ENCODE measurements around the gene ZNF20. TPM values are rescaled to one million over a fixed set of nuclear protein-coding genes. Genes with fewer than 3 reads are reported as not detected.

ZNF20 gene
- polyA plus RNA-seq, 1 donor (not counting 4 experiments of a cell fraction or from before 2014, with no cell fraction given) = 2.4 TPM

GRCh38 chr19:12092065-12092867 lies 47.9 kb downstream of the ZNF20 start:
- DNase-seq (ENCODE audit: low read depth, low spot score) (peak; percentile 4), FAIRE-seq (no peak)
- peak overlapping the region; percentile 77 for H3K4me2 ChIP-seq (ENCODE audit: control insufficient read depth, extremely low read depth, insufficient read depth, low read depth, low read length)

GRCh38 chr19:12090807-12091206 lies 49.3 kb downstream of the ZNF20 start:
- no peak for TF ChIP-seq EZH2 (IDR thresholded peaks at IDR 0.05; ENCODE audit: low read length)
- TF ChIP-seq CTCF (optimal IDR thresholded peaks at IDR 0.05 in 1 of 3, IDR thresholded peaks at IDR 0.05 in 1 of 3, conservative IDR thresholded peaks at IDR 0.05 in 1 of 3; ENCODE audit: extremely low read depth in 1 of 3, insufficient read depth in 2 of 3, low read length in 3 of 3) = peak; percentile 59 to 77 (median 76)
- FAIRE-seq = peak; percentile 5
- dilution Hi-C loops (cut with MboI; ENCODE audit: extremely low pct_ligation_motif_present, low sequenced_read_pairs) = no loop called here

More at GRCh38 chr19:12092065-12092867, 47.9 kb downstream of the ZNF20 start:
- Histone ChIP-seq H3K79me2 (ENCODE audit: control insufficient read depth, insufficient read depth, low read length) (no peaks in the 10 kb centered on the region), H3K9me3 (ENCODE audit: control insufficient read depth, low read depth, low read length) (no peaks in the 10 kb centered on the region), H3K36me3 (ENCODE audit: control insufficient read depth in 2 of 2, extremely low read depth in 1 of 2, insufficient read depth in 2 of 2, low read length in 2 of 2) (no peaks in the 10 kb centered on the region), H3K4me3 (ENCODE audit: control insufficient read depth in 2 of 3, extremely low read depth in 1 of 3, insufficient read depth in 2 of 3, low read depth in 1 of 3, low read length in 3 of 3) (peak overlapping the region; percentile 51 to 73 (median 72)), H3K9ac (ENCODE audit: control insufficient read depth, extremely low read depth, insufficient read depth, low read length) (peak overlapping the region; percentile 64), H3K4me1 (ENCODE audit: control insufficient read depth, extremely low read depth, insufficient read depth, low read length) (peaks cover 3% of the 10 kb centered on the region), H3K27ac (ENCODE audit: control insufficient read depth, insufficient read depth, low read length) (peak overlapping the region; percentile 25), H4K20me1 (ENCODE audit: control insufficient read depth, extremely low read depth, insufficient read depth, low read length) (no peaks in the 10 kb centered on the region), H2AFZ (ENCODE audit: control insufficient read depth, low read length) (peak overlapping the region; percentile 90), H3K27me3 (ENCODE audit: control insufficient read depth, extremely low read depth, insufficient read depth, low read length) (no peaks in the 10 kb centered on the region), H3K9me1 (ENCODE audit: control insufficient read depth, extremely low read depth, insufficient read depth, low read length) (no peaks in the 10 kb centered on the region)
- dilution Hi-C loops (cut with MboI; ENCODE audit: extremely low pct_ligation_motif_present, low sequenced_read_pairs) = no loop called here
- no peak for TF ChIP-seq EZH2 (IDR thresholded peaks at IDR 0.05; ENCODE audit: low read length)
- TF ChIP-seq CTCF (optimal IDR thresholded peaks at IDR 0.05 in 1 of 3, IDR thresholded peaks at IDR 0.05 in 1 of 3, conservative IDR thresholded peaks at IDR 0.05 in 1 of 3; ENCODE audit: extremely low read depth in 1 of 3, insufficient read depth in 2 of 3, low read length in 3 of 3) = no peak

More at GRCh38 chr19:12090807-12091206, 49.3 kb downstream of the ZNF20 start:
- Histone ChIP-seq H3K9me1 (ENCODE audit: control insufficient read depth, extremely low read depth, insufficient read depth, low read length) (no peaks in the 10 kb centered on the region), H3K9me3 (ENCODE audit: control insufficient read depth, low read depth, low read length) (no peaks in the 10 kb centered on the region), H3K79me2 (ENCODE audit: control insufficient read depth, insufficient read depth, low read length) (no peaks in the 10 kb centered on the region), H4K20me1 (ENCODE audit: control insufficient read depth, extremely low read depth, insufficient read depth, low read length) (no peaks in the 10 kb centered on the region), H3K36me3 (ENCODE audit: control insufficient read depth in 2 of 2, extremely low read depth in 1 of 2, insufficient read depth in 2 of 2, low read length in 2 of 2) (no peaks in the 10 kb centered on the region), H3K4me3 (ENCODE audit: control insufficient read depth in 2 of 3, extremely low read depth in 1 of 3, insufficient read depth in 2 of 3, low read depth in 1 of 3, low read length in 3 of 3) (no peak overlapping the region), H3K27ac (ENCODE audit: control insufficient read depth, insufficient read depth, low read length) (no peak overlapping the region), H3K4me2 (ENCODE audit: control insufficient read depth, extremely low read depth, insufficient read depth, low read depth, low read length) (no peak overlapping the region), H3K4me1 (ENCODE audit: control insufficient read depth, extremely low read depth, insufficient read depth, low read length) (peaks cover 3% of the 10 kb centered on the region), H3K9ac (ENCODE audit: control insufficient read depth, extremely low read depth, insufficient read depth, low read length) (no peak overlapping the region), H3K27me3 (ENCODE audit: control insufficient read depth, extremely low read depth, insufficient read depth, low read length) (no peaks in the 10 kb centered on the region), H2AFZ (ENCODE audit: control insufficient read depth, low read length) (no peak overlapping the region)
- DNase-seq (ENCODE audit: low read depth, low spot score) = peak; percentile 17

Measured in keratinocyte (primary cell).